GM15510 (cell line): ENCODE measurements around the gene HTRA3.

Source experiments
- POLR2A ChIP-seq: IDR thresholded peaks from 3 replicates; pipeline ENCODE4 v1.6.1; 2011; ENCODE audit warnings: borderline replicate concordance; ENCODE audit not compliant: insufficient read length; ENCODE audit errors: extremely low read depth

The HTRA3 gene

GRCh38 chr4:8269535-8270417 lies at the start of gene HTRA3:
TSS of gene HTRA3 (plus strand) at chr4:8269754. CDS start at chr4:8269969, 215 bp downstream.
- no peak for TF ChIP-seq POLR2A

GRCh38 chr4:8220661-8221450 lies 48.7 kb upstream of the HTRA3 start:
- TF ChIP-seq POLR2A = no peak

GRCh38 chr4:8221476-8221875 lies 48.1 kb upstream of the HTRA3 start:
- TF ChIP-seq POLR2A = no peak

- no peak for TF ChIP-seq POLR2A
Observed at GRCh38 chr4:8221985-8222384, 47.6 kb upstream of the HTRA3 start.

- no peak for TF ChIP-seq POLR2A
Observed at GRCh38 chr4:8222609-8223388, 46.8 kb upstream of the HTRA3 start.

GRCh38 chr4:8224267-8224974 lies 45.1 kb upstream of the HTRA3 start:
- no peak for TF ChIP-seq POLR2A

- TF ChIP-seq POLR2A = no peak
Observed at GRCh38 chr4:8224975-8225625, 44.5 kb upstream of the HTRA3 start.

- TF ChIP-seq POLR2A = no peak
Observed at GRCh38 chr4:8225706-8226443, 43.7 kb upstream of the HTRA3 start.

GRCh38 chr4:8227201-8227770 lies 42.3 kb upstream of the HTRA3 start:
- TF ChIP-seq POLR2A = no peak

- TF ChIP-seq POLR2A = no peak
Observed at GRCh38 chr4:8227771-8228318, 41.7 kb upstream of the HTRA3 start.

GRCh38 chr4:8228319-8229250 lies 41.0 kb upstream of the HTRA3 start:
- no peak for TF ChIP-seq POLR2A
